ENCODE results near the gene RNF144A. TPM values are rescaled to one million over a fixed set of nuclear protein-coding genes. Genes with fewer than 3 reads are reported as not detected.

RNF144A gene
- total RNA-seq, 1 experiment from 2014 or later, result 9.5 TPM

- no peak for ATAC-seq
- Histone ChIP-seq H3K9ac (ENCODE audit: low read length) (no peak overlapping the region), H3F3A (ENCODE audit: low read length, unreplicated experiment) (no peaks in the 10 kb centered on the region), H2AFZ (ENCODE audit: low read length) (no peak overlapping the region), H3K79me2 (ENCODE audit: low read length) (no peaks in the 10 kb centered on the region), H3K9me3 (ENCODE audit: low read length) (no peaks in the 10 kb centered on the region), H3K9me2 (replicated peaks; ENCODE audit: low read length) (no peaks in the 10 kb centered on the region), H3K27me3 (ENCODE audit: low read length) (no peaks in the 10 kb centered on the region), H3K4me1 (ENCODE audit: insufficient read depth, low read length) (no peaks in the 10 kb centered on the region), H3K27ac (ENCODE audit: low read length) (no peak overlapping the region), H3K4me3 (ENCODE audit: low read length) (no peak overlapping the region), H3K4me2 (ENCODE audit: low read length) (no peak overlapping the region), H4K20me1 (ENCODE audit: low read length) (no peaks in the 10 kb centered on the region), H3K36me3 (ENCODE audit: low read depth, low read length) (no peaks in the 10 kb centered on the region)
- intact Hi-C loops (cut with micrococcal nuclease), result no loop called here
- POLR2A ChIA-PET (ENCODE audit: unreplicated experiment), result no interaction called here
- no TSS peak for BruUV-seq (replicated peaks)
- CTCF ChIA-PET, result no interaction called here
- TF ChIP-seq CTCF (conservative IDR thresholded peaks at IDR 0.05; ENCODE audit: low read depth, low read length) (no peak), EZH2 (IDR thresholded peaks at IDR 0.05; ENCODE audit: low read length, unreplicated experiment) (no peak), EZH2phosphoT487 (IDR thresholded peaks at IDR 0.05; ENCODE audit: borderline replicate concordance, low read length) (no peak)
- DNase-seq, result no peak
These were observed 146.6 kb downstream of the RNF144A start for GRCh38 chr2:7063789-7064188.

- POLR2A ChIA-PET (ENCODE audit: unreplicated experiment), result no interaction called here
These were observed 151.2 kb downstream of the RNF144A start for GRCh38 chr2:7068457-7068856.

GRCh38 chr2:7070483-7070882 is 153.3 kb downstream of the RNF144A start:
- BruUV-seq (replicated peaks), result no TSS peak
- Histone ChIP-seq H3K9ac (ENCODE audit: low read length) (no peak overlapping the region), H3K9me2 (replicated peaks; ENCODE audit: low read length) (no peaks in the 10 kb centered on the region), H3K79me2 (ENCODE audit: low read length) (no peaks in the 10 kb centered on the region), H3K4me1 (ENCODE audit: insufficient read depth, low read length) (no peaks in the 10 kb centered on the region), H3F3A (ENCODE audit: low read length, unreplicated experiment) (no peaks in the 10 kb centered on the region), H3K4me2 (ENCODE audit: low read length) (no peak overlapping the region), H3K9me3 (ENCODE audit: low read length) (no peaks in the 10 kb centered on the region), H3K27ac (ENCODE audit: low read length) (no peak overlapping the region), H4K20me1 (ENCODE audit: low read length) (no peaks in the 10 kb centered on the region), H3K4me3 (ENCODE audit: low read length) (no peak overlapping the region), H2AFZ (ENCODE audit: low read length) (no peak overlapping the region), H3K36me3 (ENCODE audit: low read depth, low read length) (no peaks in the 10 kb centered on the region), H3K27me3 (ENCODE audit: low read length) (no peaks in the 10 kb centered on the region)
- ChIA-PET CTCF (no interaction called here), POLR2A (ENCODE audit: unreplicated experiment) (no interaction called here)
- ATAC-seq, result no peak
- intact Hi-C loops (cut with micrococcal nuclease), result no loop called here
- DNase-seq, result no peak
- TF ChIP-seq EZH2 (IDR thresholded peaks at IDR 0.05; ENCODE audit: low read length, unreplicated experiment) (no peak), EZH2phosphoT487 (IDR thresholded peaks at IDR 0.05; ENCODE audit: borderline replicate concordance, low read length) (no peak), CTCF (conservative IDR thresholded peaks at IDR 0.05; ENCODE audit: low read depth, low read length) (no peak)

More at GRCh38 chr2:7068457-7068856, 151.2 kb downstream of the RNF144A start:
- intact Hi-C loops (cut with micrococcal nuclease), result no loop called here
- DNase-seq, result no peak
- no peak overlapping the region for H3K4me2 ChIP-seq (ENCODE audit: low read length)
- H3K9me3 ChIP-seq (ENCODE audit: low read length), result no peaks in the 10 kb centered on the region
- no peak overlapping the region for H3K9ac ChIP-seq (ENCODE audit: low read length)
- no peaks in the 10 kb centered on the region for H3K27me3 ChIP-seq (ENCODE audit: low read length)
- H3K79me2 ChIP-seq (ENCODE audit: low read length), result no peaks in the 10 kb centered on the region
- no peak for ATAC-seq
- no peak overlapping the region for H2AFZ ChIP-seq (ENCODE audit: low read length)
- no peak overlapping the region for H3K4me3 ChIP-seq (ENCODE audit: low read length)
- H4K20me1 ChIP-seq (ENCODE audit: low read length), result no peaks in the 10 kb centered on the region
- no peaks in the 10 kb centered on the region for H3K9me2 ChIP-seq (replicated peaks; ENCODE audit: low read length)
- BruUV-seq (replicated peaks), result no TSS peak
- H3K4me1 ChIP-seq (ENCODE audit: insufficient read depth, low read length), result no peaks in the 10 kb centered on the region
- H3F3A ChIP-seq (ENCODE audit: low read length, unreplicated experiment), result no peaks in the 10 kb centered on the region
- CTCF ChIA-PET, result no interaction called here
- TF ChIP-seq CTCF (conservative IDR thresholded peaks at IDR 0.05; ENCODE audit: low read depth, low read length), result no peak
- no peak for TF ChIP-seq EZH2 (IDR thresholded peaks at IDR 0.05; ENCODE audit: low read length, unreplicated experiment)
- TF ChIP-seq EZH2phosphoT487 (IDR thresholded peaks at IDR 0.05; ENCODE audit: borderline replicate concordance, low read length), result no peak
- H3K36me3 ChIP-seq (ENCODE audit: low read depth, low read length), result no peaks in the 10 kb centered on the region
- H3K27ac ChIP-seq (ENCODE audit: low read length), result no peak overlapping the region
